Ammon's horn (tissue), 1 donor: ENCODE measurements around the gene TBKBP1.
A peak's percentile ranks its signal among the peaks of the same experiment; 100 is the strongest.

ENCODE experiments used
- DNase-seq: peaks from one replicate; pipeline ENCODE4 v3.0.0-alpha.2; 2016; ENCODE audit warnings: low spot score

TBKBP1 gene

GRCh38 chr17:47693731-47694580 is at the start of gene TBKBP1:
TSS of gene TBKBP1 (plus strand) at chr17:47694161. CDS start at chr17:47696113, 1,952 bp downstream.
- DNase-seq = no peak

- DNase-seq = no peak
These were observed 49.6 kb upstream of the TBKBP1 start for GRCh38 chr17:47644324-47644723.

GRCh38 chr17:47649153-47649971 is 44.6 kb upstream of the TBKBP1 start, which contains the start of gene KPNB1:
TSS of gene KPNB1 (plus strand) at chr17:47649919. CDS start at chr17:47650245, 326 bp downstream.
- peak; percentile 100 for DNase-seq

GRCh38 chr17:47649972-47650524 is 43.9 kb upstream of the TBKBP1 start:
- no peak for DNase-seq

GRCh38 chr17:47650525-47651522 is 43.1 kb upstream of the TBKBP1 start:
- peak; percentile 98 for DNase-seq

GRCh38 chr17:47651704-47652103 is 42.3 kb upstream of the TBKBP1 start:
- DNase-seq = no peak

GRCh38 chr17:47652570-47652969 is 41.4 kb upstream of the TBKBP1 start:
- no peak for DNase-seq

GRCh38 chr17:47653442-47653841 is 40.5 kb upstream of the TBKBP1 start:
- no peak for DNase-seq

- no peak for DNase-seq
These were observed 39.0 kb upstream of the TBKBP1 start for GRCh38 chr17:47654991-47655390.

- no peak for DNase-seq
These were observed 33.9 kb upstream of the TBKBP1 start for GRCh38 chr17:47660064-47660492.

- DNase-seq = peak; percentile 85
These were observed 29.9 kb upstream of the TBKBP1 start for GRCh38 chr17:47663912-47664623.

GRCh38 chr17:47664624-47664941 is 29.4 kb upstream of the TBKBP1 start:
- DNase-seq = no peak

- no peak for DNase-seq
These were observed 28.3 kb upstream of the TBKBP1 start for GRCh38 chr17:47665655-47666054.

- DNase-seq = no peak
These were observed 24.9 kb upstream of the TBKBP1 start for GRCh38 chr17:47669081-47669480.

GRCh38 chr17:47670064-47670463 is 23.9 kb upstream of the TBKBP1 start:
- DNase-seq = no peak

- no peak for DNase-seq
These were observed 19.5 kb upstream of the TBKBP1 start for GRCh38 chr17:47674499-47674898.

GRCh38 chr17:47675380-47676198 is 18.4 kb upstream of the TBKBP1 start:
- DNase-seq = no peak

- no peak for DNase-seq
These were observed 17.8 kb upstream of the TBKBP1 start for GRCh38 chr17:47676199-47676472.

GRCh38 chr17:47676510-47677165 is 17.3 kb upstream of the TBKBP1 start:
- DNase-seq = no peak

GRCh38 chr17:47678196-47678595 is 15.8 kb upstream of the TBKBP1 start:
- DNase-seq = no peak
